Heart left ventricle (tissue), 13 donors: ENCODE data around the gene SFT2D2.

Source experiments
- CTCF ChIP-seq, 12 donors: fragments of 200-600 bp; sonication (generic) in 4 of 12; IDR thresholded peaks; one replicate each; pipeline versions ENCODE4 v1.5.0 to v1.8.0; 2018 to 2022; ENCODE audit warnings: antibody characterized with exemption in 12 of 12, mild to moderate bottlenecking in 5 of 12
- POLR2A ChIP-seq, 2 donors: fragments of 450-650 bp; IDR thresholded peaks; one replicate each; pipeline ENCODE4 v1.6.1; 2017; ENCODE audit warnings: antibody characterized with exemption in 2 of 2, mild to moderate bottlenecking in 2 of 2, moderate library complexity in 2 of 2
- donor health status: ischemic (EF 13 %, LVEDD 7.1; RV severe dilation, severe dysfunction).
- donor health status: DM: no; HTN: yes; CAD: no.
- donor health status: DM: no; HTN: no; CAD: no.
- donor health status: ischemic (EF 25% LVEDD 6.9; RV normal size, moderate dysfunction).
- donor health status: ischemic (EF 25% LVEDD 5.7; RV mildly dilated, moderate dysfunction).
- donor health status: ischemic (EF 35%, LVEDD 5.7; RV mildly dilated, moderate dysfunction).
- donor health status: nonischemic (EF 11% LVEDD 7.7; RV severe dilation, severe dysfunction).
- donor health status: DM: yes; HTN: yes; CAD: no.
- donor health status: PGD.
- donor health status: ischemic (EF 29% LVEDD 5.4; RV normal size, mild dysfunction).
- donor health status: nonischemic (EF 23%, LVEDD 6.1; RV moderate dilation, normal function).

GRCh38 chr1:168229893-168230292 is 4.1 kb downstream of the SFT2D2 start:
- no peak for TF ChIP-seq CTCF (IDR thresholded peaks at IDR 0.05)
- TF ChIP-seq POLR2A (IDR thresholded peaks at IDR 0.05) = no peak
